H1 (cell line): ENCODE data around the gene CUX1. TPM values are rescaled to one million over a fixed set of nuclear protein-coding genes. Genes with fewer than 3 reads are reported as not detected.

Source experiments
- CBX5 ChIP-seq: fragments of 300-800, 300-1000 bp; sonication (generic); IDR thresholded peaks from 2 replicates; pipeline ENCODE4 v1.7.1; 2016; ENCODE audit warnings: antibody characterized with exemption, low read length, low read depth
- CHD7 ChIP-seq: fragments of 300-600 bp; sonication (generic); IDR thresholded peaks from 2 replicates; pipeline ENCODE4 v1.7.1; 2012; ENCODE audit warnings: low read length, moderate library complexity, mild to moderate bottlenecking, inconsistent platforms; ENCODE audit not compliant: insufficient replicate concordance
- CTBP2 ChIP-seq: IDR thresholded peaks from 2 replicates; pipeline ENCODE4 v1.7.0; 2011; ENCODE audit warnings: borderline replicate concordance, mild to moderate bottlenecking, moderate library complexity, mixed read lengths, low read length; ENCODE audit not compliant: insufficient read depth, insufficient read length
- SP1 ChIP-seq: IDR thresholded peaks from 2 replicates; pipeline ENCODE4 v1.6.1; 2011; ENCODE audit warnings: low read depth, low read length
- polyA plus RNA-seq, 7 experiments: library from polyadenylated mRNA; depleted of rRNA in 3 of 7; stranded (reverse) in 5 of 7; unstranded in 2 of 7; fragments of >200 nt in 5 of 7; fragments of 200-250 nt in 2 of 7; gene quantifications; 1 replicate in 5 of 7; 2 replicates in 1 of 7; 4 replicates in 1 of 7; pipeline versions ENCODE4 v1.2.1 to v1.2.3, GENCODE V29; 2011 to 2013; ENCODE audit warnings: missing spikeins in 2 of 7, mixed read lengths in 2 of 7
- total RNA-seq: library from RNA; stranded (reverse); fragmentation: NEBNext Ultra II Directional; extraction: Animal tissue kit (Norgen Biotek cat#: 25700); gene quantifications from 2 replicates; pipeline ENCODE4 v1.2.1, GENCODE V29; 2021

The CUX1 gene
- total and polyA plus RNA-seq, 2 of the 8 experiments (the other 6 are each of a cell fraction or from before 2014, with no cell fraction given), result 21.6 to 65.9 TPM

GRCh38 chr7:102248081-102248455 lies 430.6 kb downstream of the CUX1 start (continued):
- TF ChIP-seq CHD7 (no peak), SP1 (no peak), CBX5 (no peak), CTBP2 (no peak)
